PFSK-1 (cell line): ENCODE measurements around the gene MYBL2.

Experiments used
- POLR2AphosphoS5 ChIP-seq: IDR thresholded peaks from 2 replicates; pipeline ENCODE4 v1.6.1; 2012; ENCODE audit warnings: low read depth, mild to moderate bottlenecking, control low read depth, low read length, moderate library complexity
- SIN3A ChIP-seq: IDR thresholded peaks from 2 replicates; pipeline ENCODE4 v1.6.1; 2012; ENCODE audit warnings: mild to moderate bottlenecking, low read length, moderate library complexity, borderline replicate concordance; ENCODE audit not compliant: insufficient read depth
- TAF1 ChIP-seq: IDR thresholded peaks from 2 replicates; pipeline ENCODE4 v1.6.1; 2012; ENCODE audit warnings: low read length, control low read depth, borderline replicate concordance; ENCODE audit not compliant: insufficient read depth
- TF ChIP-seq, protein P1 (sequence below), 2 experiments: IDR thresholded peaks; 2 replicates each; pipeline versions ENCODE4 v1.6.1 to v1.8.0; 2011 to 2012; ENCODE audit warnings: low read depth in 2 of 2, low read length in 2 of 2, control low read depth in 1 of 2, inconsistent platforms in 1 of 2, mild to moderate bottlenecking in 1 of 2, moderate library complexity in 1 of 2; ENCODE audit not compliant: insufficient read depth in 1 of 2

DNA sequence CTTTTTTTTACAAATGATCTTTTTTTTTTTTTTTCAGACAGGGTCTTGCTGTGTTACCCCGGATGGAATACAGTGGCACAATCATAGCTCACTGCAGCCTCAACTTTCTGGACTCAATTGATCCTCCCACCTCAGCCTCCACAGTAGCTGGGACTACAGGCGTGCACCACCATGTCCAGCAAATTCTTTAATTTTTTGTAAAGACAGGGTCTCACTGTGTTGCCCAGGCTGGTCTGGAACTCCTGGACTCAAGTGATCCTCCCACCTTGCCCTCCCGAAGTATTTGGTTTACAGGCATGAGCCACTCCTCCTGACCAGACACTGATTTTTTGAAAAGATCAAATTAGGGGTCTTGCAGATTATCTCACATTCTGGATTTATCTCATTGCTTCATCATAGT, 11.0 kb upstream of the MYBL2 start:
- TF ChIP-seq POLR2AphosphoS5 (no peak), TAF1 (no peak), SIN3A (no peak)
- TF ChIP-seq, protein P1, sequence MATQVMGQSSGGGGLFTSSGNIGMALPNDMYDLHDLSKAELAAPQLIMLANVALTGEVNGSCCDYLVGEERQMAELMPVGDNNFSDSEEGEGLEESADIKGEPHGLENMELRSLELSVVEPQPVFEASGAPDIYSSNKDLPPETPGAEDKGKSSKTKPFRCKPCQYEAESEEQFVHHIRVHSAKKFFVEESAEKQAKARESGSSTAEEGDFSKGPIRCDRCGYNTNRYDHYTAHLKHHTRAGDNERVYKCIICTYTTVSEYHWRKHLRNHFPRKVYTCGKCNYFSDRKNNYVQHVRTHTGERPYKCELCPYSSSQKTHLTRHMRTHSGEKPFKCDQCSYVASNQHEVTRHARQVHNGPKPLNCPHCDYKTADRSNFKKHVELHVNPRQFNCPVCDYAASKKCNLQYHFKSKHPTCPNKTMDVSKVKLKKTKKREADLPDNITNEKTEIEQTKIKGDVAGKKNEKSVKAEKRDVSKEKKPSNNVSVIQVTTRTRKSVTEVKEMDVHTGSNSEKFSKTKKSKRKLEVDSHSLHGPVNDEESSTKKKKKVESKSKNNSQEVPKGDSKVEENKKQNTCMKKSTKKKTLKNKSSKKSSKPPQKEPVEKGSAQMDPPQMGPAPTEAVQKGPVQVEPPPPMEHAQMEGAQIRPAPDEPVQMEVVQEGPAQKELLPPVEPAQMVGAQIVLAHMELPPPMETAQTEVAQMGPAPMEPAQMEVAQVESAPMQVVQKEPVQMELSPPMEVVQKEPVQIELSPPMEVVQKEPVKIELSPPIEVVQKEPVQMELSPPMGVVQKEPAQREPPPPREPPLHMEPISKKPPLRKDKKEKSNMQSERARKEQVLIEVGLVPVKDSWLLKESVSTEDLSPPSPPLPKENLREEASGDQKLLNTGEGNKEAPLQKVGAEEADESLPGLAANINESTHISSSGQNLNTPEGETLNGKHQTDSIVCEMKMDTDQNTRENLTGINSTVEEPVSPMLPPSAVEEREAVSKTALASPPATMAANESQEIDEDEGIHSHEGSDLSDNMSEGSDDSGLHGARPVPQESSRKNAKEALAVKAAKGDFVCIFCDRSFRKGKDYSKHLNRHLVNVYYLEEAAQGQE (IDR thresholded peaks at IDR 0.05; ENCODE audit: insufficient read depth in 1 of 2, low read depth in 2 of 2, low read length in 2 of 2) = no peak
